IMR-90 (cell line): ENCODE data around the gene KIF21A. TPM values are rescaled to one million over a fixed set of nuclear protein-coding genes. Genes with fewer than 3 reads are reported as not detected.

Experiments
- ATAC-seq: fragments of 200-7000 bp; cut with Tn5 transposase; 2 replicates; pipeline ENCODE4 v1.9.1; 2020; ENCODE audit warnings: low read depth, mild to moderate bottlenecking, moderate library complexity
- BruUV-seq: library from RNA; stranded (reverse); fragments of 400-500 nt; replicated peaks from 2 replicates; lab custom pipeline; 2021; lab: Mats Ljungman, UMichigan
- CTCF ChIA-PET: fragments of 300-600 bp; formaldehyde crosslinking; extraction: SDS; loops from one replicate; lab custom pipeline; 2021; ENCODE audit warnings: antibody characterized with exemption; lab: Yijun Ruan, JAX
- POLR2A ChIA-PET: fragments of 300-600 bp; sonication (Branson Sonifier 250); formaldehyde crosslinking; loops from one replicate; lab custom pipeline; 2022; ENCODE audit warnings: antibody characterized with exemption; ENCODE audit not compliant: unreplicated experiment; lab: Charles Lee
- DNase-seq: peaks from one replicate; pipeline ENCODE4 v3.0.0; 2013
- H2AFZ ChIP-seq: replicated peaks from 2 replicates; pipeline ENCODE3; 2013; ENCODE audit warnings: low read length, mild to moderate bottlenecking; ENCODE audit not compliant: poor library complexity
- H2AK5ac ChIP-seq: 2 replicates; pipeline ENCODE4 v1.6.1; 2013; ENCODE audit warnings: low read depth, low read length, inconsistent platforms
- H2AK9ac ChIP-seq: replicated peaks from 2 replicates; pipeline ENCODE3; 2013; ENCODE audit warnings: mild to moderate bottlenecking, low read depth, low read length, moderate library complexity; ENCODE audit not compliant: poor library complexity
- H2BK120ac ChIP-seq: 2 replicates; pipeline ENCODE4 v1.6.1; 2013; ENCODE audit warnings: low read depth, low read length, inconsistent platforms
- H2BK15ac ChIP-seq: 3 replicates; pipeline ENCODE4 v1.6.1; 2013; ENCODE audit warnings: low read depth, low read length, inconsistent platforms
- H2BK20ac ChIP-seq: 2 replicates; pipeline ENCODE4 v1.6.1; 2013; ENCODE audit warnings: low read depth, mild to moderate bottlenecking, inconsistent platforms, low read length, moderate library complexity
- H2BK5ac ChIP-seq: 2 replicates; pipeline ENCODE4 v1.6.1; 2013; ENCODE audit warnings: mild to moderate bottlenecking, low read depth, low read length, inconsistent platforms; ENCODE audit not compliant: poor library complexity, severe bottlenecking
- H3K14ac ChIP-seq: replicated peaks from 2 replicates; pipeline ENCODE4 v1.6.1; 2013; ENCODE audit warnings: low read depth, low read length, inconsistent platforms
- H3K18ac ChIP-seq: 2 replicates; pipeline ENCODE4 v1.6.1; 2013; ENCODE audit warnings: low read depth, low read length, control low read depth
- H3K23ac ChIP-seq: 2 replicates; pipeline ENCODE4 v1.6.1; 2013; ENCODE audit warnings: low read depth, low read length, inconsistent platforms
- H3K27ac ChIP-seq: 2 replicates; pipeline ENCODE4 v1.5.1; 2013; ENCODE audit warnings: mild to moderate bottlenecking, control low read depth, low read length; ENCODE audit not compliant: insufficient read depth
- H3K27me3 ChIP-seq: 2 replicates; pipeline ENCODE4 v1.6.1; 2013; ENCODE audit warnings: low read length; ENCODE audit not compliant: control insufficient read depth, insufficient read depth
- H3K36me3 ChIP-seq: 2 replicates; pipeline ENCODE4 v1.6.1; 2013; ENCODE audit warnings: low read length, mixed read lengths; ENCODE audit not compliant: control insufficient read depth, insufficient read depth
- H3K4ac ChIP-seq: 2 replicates; pipeline ENCODE4 v1.6.1; 2013; ENCODE audit warnings: low read depth, low read length, inconsistent platforms
- H3K4me1 ChIP-seq: 2 replicates; pipeline ENCODE4 v1.6.1; 2013; ENCODE audit warnings: low read length, mixed read lengths; ENCODE audit not compliant: control insufficient read depth, insufficient read depth
- H3K4me2 ChIP-seq: 2 replicates; pipeline ENCODE4 v1.6.1; 2013; ENCODE audit warnings: low read depth, mild to moderate bottlenecking, control low read depth, low read length, moderate library complexity
- H3K4me3 ChIP-seq: 2 replicates; pipeline ENCODE4 v1.5.1; 2013; ENCODE audit warnings: low read depth, mild to moderate bottlenecking, control low read depth, low read length, moderate library complexity; ENCODE audit not compliant: insufficient read depth
- H3K56ac ChIP-seq: 2 replicates; pipeline ENCODE4 v1.6.1; 2013; ENCODE audit warnings: low read length, inconsistent platforms; ENCODE audit not compliant: insufficient read depth; ENCODE audit errors: extremely low read depth
- H3K79me1 ChIP-seq, 2 experiments: 2 replicates each; pipeline ENCODE4 v1.6.1; 2013; ENCODE audit warnings: low read length in 2 of 2, inconsistent platforms in 1 of 2, low read depth in 1 of 2
- H3K9ac ChIP-seq: 2 replicates; pipeline ENCODE4 v1.6.1; 2013; ENCODE audit warnings: low read depth, low read length, control low read depth
- H3K9me1 ChIP-seq: 2 replicates; pipeline ENCODE4 v1.6.1; 2013; ENCODE audit warnings: low read length, inconsistent platforms; ENCODE audit not compliant: insufficient read depth
- H3K9me3 ChIP-seq: 2 replicates; pipeline ENCODE4 v1.6.1; 2013; ENCODE audit warnings: low read length; ENCODE audit not compliant: control insufficient read depth, insufficient read depth
- H4K20me1 ChIP-seq: 2 replicates; pipeline ENCODE4 v1.6.1; 2013; ENCODE audit warnings: low read length, inconsistent platforms; ENCODE audit not compliant: insufficient read depth
- H4K5ac ChIP-seq: 2 replicates; pipeline ENCODE4 v1.6.1; 2013; ENCODE audit warnings: mild to moderate bottlenecking, low read depth, low read length, control low read depth
- H4K8ac ChIP-seq, 2 experiments: 2 replicates each; pipeline ENCODE4 v1.6.1; 2013; ENCODE audit warnings: low read depth in 2 of 2, low read length in 2 of 2, control low read depth in 1 of 2, inconsistent platforms in 1 of 2
- H4K91ac ChIP-seq: 2 replicates; pipeline ENCODE4 v1.6.1; 2013; ENCODE audit warnings: low read depth, low read length, inconsistent platforms; ENCODE audit not compliant: insufficient read depth
- BHLHE40 ChIP-seq: fragments of 150-350 bp; IDR thresholded peaks from 2 replicates; pipeline ENCODE4 v1.6.1; 2016; ENCODE audit warnings: mild to moderate bottlenecking, low read depth, low read length
- CEBPB ChIP-seq: IDR thresholded peaks from 2 replicates; pipeline ENCODE4 v1.6.1; 2012; ENCODE audit warnings: low read depth, low read length, improper control_type of control experiment
- CHD1 ChIP-seq: IDR thresholded peaks from 2 replicates; pipeline ENCODE4 v1.6.1; 2012; ENCODE audit warnings: low read depth, low read length, improper control_type of control experiment
- FOS ChIP-seq: fragments of 150-350 bp; IDR thresholded peaks from 2 replicates; pipeline ENCODE4 v1.6.1; 2016; ENCODE audit warnings: low read depth, low read length
- MAFK ChIP-seq: IDR thresholded peaks from 2 replicates; pipeline ENCODE4 v1.6.1; 2012; ENCODE audit warnings: low read depth, low read length, improper control_type of control experiment
- MAZ ChIP-seq: IDR thresholded peaks from 2 replicates; pipeline ENCODE4 v1.6.1; 2012; ENCODE audit warnings: low read depth, mild to moderate bottlenecking, low read length, improper control_type of control experiment, moderate library complexity, borderline replicate concordance
- MXI1 ChIP-seq: IDR thresholded peaks from 2 replicates; pipeline ENCODE4 v1.6.1; 2012; ENCODE audit warnings: low read depth, mild to moderate bottlenecking, low read length, moderate library complexity, borderline replicate concordance
- NFE2L2 ChIP-seq: fragments of 150-350 bp; IDR thresholded peaks from 2 replicates; pipeline ENCODE4 v1.6.1; 2016; ENCODE audit warnings: low read depth, mild to moderate bottlenecking, low read length
- POLR2A ChIP-seq: IDR thresholded peaks from 2 replicates; pipeline ENCODE4 v1.6.1; 2012; ENCODE audit warnings: mild to moderate bottlenecking, low read depth, low read length
- RAD21 ChIP-seq: IDR thresholded peaks from 2 replicates; pipeline ENCODE4 v1.6.1; 2012; ENCODE audit warnings: low read length, improper control_type of control experiment
- RCOR1 ChIP-seq: IDR thresholded peaks from 2 replicates; pipeline ENCODE4 v1.6.1; 2012; ENCODE audit warnings: mild to moderate bottlenecking, low read length, improper control_type of control experiment; ENCODE audit not compliant: insufficient replicate concordance
- RFX5 ChIP-seq: IDR thresholded peaks from 2 replicates; pipeline ENCODE4 v1.8.0; 2012; ENCODE audit warnings: low read depth, mild to moderate bottlenecking, low read length, moderate library complexity
- SMC3 ChIP-seq: fragments of 150-350 bp; IDR thresholded peaks from 2 replicates; pipeline ENCODE4 v1.6.1; 2016; ENCODE audit warnings: low read depth, mild to moderate bottlenecking, antibody characterized with exemption, low read length, moderate library complexity
- WGBS, 2 experiments: methylation state at CpG; one replicate each; pipeline versions ENCODE4 v1.1.5 to v1.1.7; 2013; ENCODE audit warnings: missing lambda C conversion rate in 2 of 2; ENCODE audit not compliant: insufficient read length in 1 of 2; ENCODE audit errors: extremely low coverage in 2 of 2; 5-methylcytosine and 5-hydroxymethylcytosine counted together
- dilution Hi-C: fragments of 300-500 bp; cut with HindIII; formaldehyde crosslinking; loops from one replicate; pipeline ENCODE4 v1.14.3; 2018; ENCODE audit warnings: low sequenced_read_pairs; ENCODE audit not compliant: unreplicated experiment
- in situ Hi-C: fragments of 300-500 bp; cut with MboI; formaldehyde crosslinking; loops from 3 replicates; pipeline ENCODE4 v1.14.3; 2019; ENCODE audit warnings: low sequenced_read_pairs, inconsistent platforms, mixed read lengths
- intact Hi-C: fragments of 100-400 bp; cut with micrococcal nuclease; formaldehyde crosslinking; loops from 2 replicates; pipeline ENCODE4 v1.10.0; 2022
- polyA plus RNA-seq, 3 experiments: library from polyadenylated mRNA; depleted of rRNA; stranded (reverse); fragments of >200 nt; gene quantifications; 2 replicates each; pipeline ENCODE4 v1.2.3, GENCODE V29; 2012; ENCODE audit warnings: low replicate concordance in 1 of 3
- total RNA-seq: library from RNA; depleted of rRNA; stranded (reverse); fragments of >200 nt; gene quantifications from 2 replicates; pipeline ENCODE4 v1.2.3, GENCODE V29; 2012
- TF ChIP-seq, protein P1 (sequence below): fragments of 150-350 bp; IDR thresholded peaks from 2 replicates; pipeline ENCODE4 v1.6.1; 2017; ENCODE audit warnings: mild to moderate bottlenecking, antibody characterized with exemption, low read length, low read depth
- TF ChIP-seq, protein P2 (sequence below): conservative IDR thresholded peaks from 2 replicates; pipeline ENCODE4 v1.5.1; 2012; ENCODE audit warnings: mild to moderate bottlenecking, low read depth, low read length, improper control_type of control experiment
- TF ChIP-seq, protein P3 (sequence below): fragments of 150-350 bp; IDR thresholded peaks from 2 replicates; pipeline ENCODE4 v1.6.1; 2016; ENCODE audit warnings: low read depth, mild to moderate bottlenecking, low read length, moderate library complexity, borderline replicate concordance

KIF21A gene
- total and polyA plus RNA-seq, 2 of the 4 experiments (the other 2 are of a cell fraction): 0.38 to 1.1 TPM

DNA sequence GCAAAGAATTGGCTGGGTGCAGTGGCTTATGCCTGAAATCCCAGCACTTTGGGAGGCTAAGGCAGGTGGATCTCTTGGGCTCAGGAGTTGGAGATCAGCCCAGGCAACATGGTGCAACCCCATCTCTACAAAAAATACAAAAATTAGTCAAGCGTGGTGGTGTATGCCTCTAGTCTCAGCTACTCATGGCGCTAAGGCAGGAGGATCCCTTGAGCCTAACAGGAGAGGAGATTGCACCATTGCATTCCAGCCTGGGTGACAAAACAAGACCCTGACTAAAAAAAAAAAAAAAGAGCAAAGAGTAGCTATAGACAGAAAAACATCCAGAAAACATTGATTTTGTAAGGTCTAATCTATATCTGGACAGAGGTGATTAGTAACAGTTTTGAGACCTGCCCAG, 25.0 kb downstream of the KIF21A start:
- H2BK15ac ChIP-seq: no peak overlapping the region
- H2AK5ac ChIP-seq: no peak overlapping the region
- no peak overlapping the region for H3K18ac ChIP-seq
- no peak overlapping the region for H4K5ac ChIP-seq
- no peaks in the 10 kb centered on the region; the same call in 1 of the 2 replicates for H3K9me3 ChIP-seq
- H4K91ac ChIP-seq: no peak overlapping the region
- H2BK20ac ChIP-seq: no peak overlapping the region
- no peaks in the 10 kb centered on the region for H3K4me1 ChIP-seq
- H3K9me1 ChIP-seq: no peaks in the 10 kb centered on the region
- no peak overlapping the region for H2AK9ac ChIP-seq
- H3K9ac ChIP-seq: no peak overlapping the region
- H3K23ac ChIP-seq: no peak overlapping the region
- H3K4ac ChIP-seq: no peak overlapping the region
- no peak overlapping the region for H3K4me2 ChIP-seq
- no peak overlapping the region for H2BK120ac ChIP-seq
- dilution Hi-C loops (no loop called here), in situ Hi-C loops (no loop called here), intact Hi-C loops (no loop called here)
- H3K14ac ChIP-seq: no peak overlapping the region
- no peaks in the 10 kb centered on the region for H3K79me1 ChIP-seq
- H4K8ac ChIP-seq: no peak overlapping the region
- ChIA-PET POLR2A (no interaction called here), CTCF (no interaction called here)
- H3K4me3 ChIP-seq: no peak overlapping the region
- H2AFZ ChIP-seq: no peak overlapping the region
- ATAC-seq (no peak), DNase-seq (no peak)
- no CpG with 5 or more reads among the region's 2 CpGs for WGBS, 2 experiments
- no peak overlapping the region for H3K27ac ChIP-seq
- no peaks in the 10 kb centered on the region for H3K36me3 ChIP-seq
- H2BK5ac ChIP-seq: no peak overlapping the region
- TF ChIP-seq, protein P1, sequence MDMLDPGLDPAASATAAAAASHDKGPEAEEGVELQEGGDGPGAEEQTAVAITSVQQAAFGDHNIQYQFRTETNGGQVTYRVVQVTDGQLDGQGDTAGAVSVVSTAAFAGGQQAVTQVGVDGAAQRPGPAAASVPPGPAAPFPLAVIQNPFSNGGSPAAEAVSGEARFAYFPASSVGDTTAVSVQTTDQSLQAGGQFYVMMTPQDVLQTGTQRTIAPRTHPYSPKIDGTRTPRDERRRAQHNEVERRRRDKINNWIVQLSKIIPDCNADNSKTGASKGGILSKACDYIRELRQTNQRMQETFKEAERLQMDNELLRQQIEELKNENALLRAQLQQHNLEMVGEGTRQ: no peak
- no peak for TF ChIP-seq BHLHE40
- no peak for TF ChIP-seq RFX5
- TF ChIP-seq NFE2L2: no peak
- no peak for TF ChIP-seq MAFK
- no peak for TF ChIP-seq MXI1
- no peak for TF ChIP-seq SMC3
- TF ChIP-seq, protein P2, sequence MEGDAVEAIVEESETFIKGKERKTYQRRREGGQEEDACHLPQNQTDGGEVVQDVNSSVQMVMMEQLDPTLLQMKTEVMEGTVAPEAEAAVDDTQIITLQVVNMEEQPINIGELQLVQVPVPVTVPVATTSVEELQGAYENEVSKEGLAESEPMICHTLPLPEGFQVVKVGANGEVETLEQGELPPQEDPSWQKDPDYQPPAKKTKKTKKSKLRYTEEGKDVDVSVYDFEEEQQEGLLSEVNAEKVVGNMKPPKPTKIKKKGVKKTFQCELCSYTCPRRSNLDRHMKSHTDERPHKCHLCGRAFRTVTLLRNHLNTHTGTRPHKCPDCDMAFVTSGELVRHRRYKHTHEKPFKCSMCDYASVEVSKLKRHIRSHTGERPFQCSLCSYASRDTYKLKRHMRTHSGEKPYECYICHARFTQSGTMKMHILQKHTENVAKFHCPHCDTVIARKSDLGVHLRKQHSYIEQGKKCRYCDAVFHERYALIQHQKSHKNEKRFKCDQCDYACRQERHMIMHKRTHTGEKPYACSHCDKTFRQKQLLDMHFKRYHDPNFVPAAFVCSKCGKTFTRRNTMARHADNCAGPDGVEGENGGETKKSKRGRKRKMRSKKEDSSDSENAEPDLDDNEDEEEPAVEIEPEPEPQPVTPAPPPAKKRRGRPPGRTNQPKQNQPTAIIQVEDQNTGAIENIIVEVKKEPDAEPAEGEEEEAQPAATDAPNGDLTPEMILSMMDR: no peak
- TF ChIP-seq CEBPB: no peak
- TF ChIP-seq RCOR1: no peak
- TF ChIP-seq MAZ: no peak
- no peak for TF ChIP-seq RAD21
- TF ChIP-seq FOS: no peak
- TF ChIP-seq CHD1: no peak
- no peak for TF ChIP-seq POLR2A
- TF ChIP-seq, protein P3, sequence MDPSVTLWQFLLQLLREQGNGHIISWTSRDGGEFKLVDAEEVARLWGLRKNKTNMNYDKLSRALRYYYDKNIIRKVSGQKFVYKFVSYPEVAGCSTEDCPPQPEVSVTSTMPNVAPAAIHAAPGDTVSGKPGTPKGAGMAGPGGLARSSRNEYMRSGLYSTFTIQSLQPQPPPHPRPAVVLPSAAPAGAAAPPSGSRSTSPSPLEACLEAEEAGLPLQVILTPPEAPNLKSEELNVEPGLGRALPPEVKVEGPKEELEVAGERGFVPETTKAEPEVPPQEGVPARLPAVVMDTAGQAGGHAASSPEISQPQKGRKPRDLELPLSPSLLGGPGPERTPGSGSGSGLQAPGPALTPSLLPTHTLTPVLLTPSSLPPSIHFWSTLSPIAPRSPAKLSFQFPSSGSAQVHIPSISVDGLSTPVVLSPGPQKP: no peak
- no TSS peak for BruUV-seq
- H4K20me1 ChIP-seq: no peaks in the 10 kb centered on the region
- H3K27me3 ChIP-seq: no peaks in the 10 kb centered on the region
- no peak overlapping the region for H3K56ac ChIP-seq
